SK-N-SH (cell line): ENCODE measurements around the gene BCLAF1. TPM values are rescaled to one million over a fixed set of nuclear protein-coding genes. Genes with fewer than 3 reads are reported as not detected.
A peak's percentile ranks its signal among the peaks of the same experiment; 100 is the strongest.

Experiments
- CTCF ChIA-PET: fragments of 300-600, 350-600 bp; formaldehyde crosslinking; extraction: SDS; loops from one replicate; lab custom pipeline; 2021; lab: Yijun Ruan, JAX
- POLR2A ChIA-PET: fragments of 350-600 bp; sonication (Branson Sonifier 250); formaldehyde crosslinking; extraction: SDS; loops from one replicate; lab custom pipeline; 2020; ENCODE audit warnings: antibody characterized with exemption, inconsistent platforms; lab: Yijun Ruan, JAX
- DNase-seq: peaks from one replicate; pipeline ENCODE4 v3.0.0; 2012
- H2AFZ ChIP-seq: fragments of 200-600 bp; sonication (generic); 2 replicates; pipeline ENCODE4 v1.8.1; 2016; ENCODE audit warnings: antibody characterized with exemption, mild to moderate bottlenecking, low read depth
- H3F3A ChIP-seq: fragments of 200-600 bp; sonication (generic); replicated peaks from 2 replicates; pipeline ENCODE3; 2016; ENCODE audit warnings: antibody characterized with exemption, mild to moderate bottlenecking; ENCODE audit not compliant: insufficient read depth
- H3K27ac ChIP-seq, 2 experiments: fragments of 200-500 bp in 1 of 2; fragments of 200-600 bp in 1 of 2; sonication (Bioruptor generic) in 1 of 2; sonication (generic), shearing (Covaris generic) in 1 of 2; 2 replicates each; pipeline versions ENCODE4 v1.5.1 to v1.6.1; 2014 to 2016; ENCODE audit warnings: low read depth in 2 of 2, inconsistent platforms in 1 of 2, low read length in 1 of 2, mild to moderate bottlenecking in 1 of 2, mixed read lengths in 1 of 2
- H3K27me3 ChIP-seq: fragments of 200-600 bp; sonication (generic), shearing (Covaris generic); 2 replicates; pipeline ENCODE4 v1.6.1; 2016; ENCODE audit warnings: mixed run types; ENCODE audit not compliant: insufficient read depth
- H3K36me3 ChIP-seq, 2 experiments: fragments of 200-500 bp in 1 of 2; fragments of 200-600 bp in 1 of 2; sonication (Bioruptor generic) in 1 of 2; sonication (generic) in 1 of 2; replicated peaks in 1 of 2; 2 replicates each; pipeline versions ENCODE3 to v1.5.1; 2014 to 2016; ENCODE audit warnings: low read length in 1 of 2, mild to moderate bottlenecking in 1 of 2; ENCODE audit not compliant: insufficient read depth in 2 of 2, control insufficient read depth in 1 of 2
- H3K4me1 ChIP-seq, 2 experiments: fragments of 200-500 bp in 1 of 2; fragments of 200-600 bp in 1 of 2; sonication (Bioruptor generic) in 1 of 2; sonication (generic), shearing (Covaris generic) in 1 of 2; 2 replicates each; pipeline versions ENCODE4 v1.5.1 to v1.6.1; 2014 to 2016; ENCODE audit warnings: low read depth in 1 of 2, low read length in 1 of 2, mixed run types in 1 of 2; ENCODE audit not compliant: insufficient read depth in 2 of 2, control insufficient read depth in 1 of 2
- H3K4me2 ChIP-seq: fragments of 200-600 bp; sonication (generic), shearing (Covaris generic); 2 replicates; pipeline ENCODE4 v1.6.1; 2017; ENCODE audit warnings: mixed run types
- H3K4me3 ChIP-seq, 2 experiments: fragments of 200-500 bp in 1 of 2; fragments of 200-600 bp in 1 of 2; sonication (Bioruptor generic) in 1 of 2; sonication (generic), shearing (Covaris generic) in 1 of 2; 2 replicates each; pipeline versions ENCODE4 v1.5.1 to v1.8.1; 2014 to 2016; ENCODE audit warnings: low read depth in 2 of 2, inconsistent platforms in 1 of 2, low read length in 1 of 2, mild to moderate bottlenecking in 1 of 2, mixed read lengths in 1 of 2, moderate library complexity in 1 of 2
- H3K79me2 ChIP-seq: fragments of 200-600 bp; sonication (generic); 2 replicates; pipeline ENCODE4 v1.8.1; 2017; ENCODE audit warnings: mild to moderate bottlenecking; ENCODE audit not compliant: insufficient read depth
- H3K9ac ChIP-seq: fragments of 200-600 bp; sonication (generic); 2 replicates; pipeline ENCODE4 v1.6.1; 2017; ENCODE audit warnings: mixed run types
- H3K9me2 ChIP-seq: fragments of 200-600 bp; sonication (generic); 2 replicates; pipeline ENCODE4 v1.6.1; 2017; ENCODE audit warnings: mixed run types
- H3K9me3 ChIP-seq: fragments of 200-600 bp; sonication (generic); 2 replicates; pipeline ENCODE4 v1.6.1; 2017; ENCODE audit warnings: mixed run types, mild to moderate bottlenecking, moderate library complexity
- H4K20me1 ChIP-seq: fragments of 200-600 bp; sonication (generic); 2 replicates; pipeline ENCODE4 v1.6.1; 2017; ENCODE audit warnings: mild to moderate bottlenecking, mixed run types; ENCODE audit not compliant: insufficient read depth
- CTCF ChIP-seq: fragments of 200-600 bp; sonication (generic); IDR thresholded peaks from 2 replicates; pipeline ENCODE4 v1.6.1; 2017; ENCODE audit warnings: antibody characterized with exemption, mild to moderate bottlenecking, moderate library complexity
- ELF1 ChIP-seq: IDR thresholded peaks from 2 replicates; pipeline ENCODE4 v1.4.0; 2012
- EP300 ChIP-seq, 2 experiments: IDR thresholded peaks; 2 replicates each; pipeline versions ENCODE4 v1.4.0 to v1.6.1; 2012; ENCODE audit warnings: borderline replicate concordance in 1 of 2, low read depth in 1 of 2, low read length in 1 of 2
- GABPA ChIP-seq: IDR thresholded peaks from 2 replicates; pipeline ENCODE4 v1.4.0; 2012; ENCODE audit warnings: low read depth, mild to moderate bottlenecking
- GATA2 ChIP-seq: sonication (generic); formaldehyde crosslinking; IDR thresholded peaks from 2 replicates; pipeline ENCODE4 v1.5.0; 2020; ENCODE audit warnings: mild to moderate bottlenecking, missing genetic modification reagents
- IRF3 ChIP-seq: fragments of 150-350 bp; IDR thresholded peaks from 2 replicates; pipeline ENCODE4 v1.6.1; 2016; ENCODE audit warnings: mild to moderate bottlenecking, low read depth, low read length
- MEF2A ChIP-seq: IDR thresholded peaks from 2 replicates; pipeline ENCODE4 v1.4.0; 2012; ENCODE audit warnings: low read depth, borderline replicate concordance
- MXI1 ChIP-seq: IDR thresholded peaks from 2 replicates; pipeline ENCODE4 v1.6.1; 2012; ENCODE audit warnings: mild to moderate bottlenecking, low read depth, low read length, improper control_type of control experiment
- NRF1 ChIP-seq: IDR thresholded peaks from 2 replicates; pipeline ENCODE4 v1.6.1; 2012; ENCODE audit warnings: low read depth, mild to moderate bottlenecking, low read length
- PBX3 ChIP-seq: IDR thresholded peaks from 2 replicates; pipeline ENCODE4; 2012
- POLR2AphosphoS5 ChIP-seq: IDR thresholded peaks from 2 replicates; pipeline ENCODE4 v1.6.1; 2012; ENCODE audit warnings: low read depth, low read length
- RFX5 ChIP-seq: IDR thresholded peaks from 2 replicates; pipeline ENCODE4 v1.6.1; 2012; ENCODE audit warnings: mild to moderate bottlenecking, improper control_type of control experiment, low read length
- RXRA ChIP-seq: IDR thresholded peaks from 2 replicates; pipeline ENCODE4 v1.4.0; 2012; ENCODE audit warnings: low read depth, mild to moderate bottlenecking, borderline replicate concordance
- SIN3A ChIP-seq: IDR thresholded peaks from 2 replicates; pipeline ENCODE4 v1.6.1; 2012; ENCODE audit warnings: low read depth, mild to moderate bottlenecking, low read length, moderate library complexity, borderline replicate concordance
- SMC3 ChIP-seq: IDR thresholded peaks from 2 replicates; pipeline ENCODE4 v1.6.1; 2012; ENCODE audit warnings: low read depth, low read length, improper control_type of control experiment
- TCF12 ChIP-seq: IDR thresholded peaks from 2 replicates; pipeline ENCODE4 v1.4.0; 2012
- TEAD4 ChIP-seq: IDR thresholded peaks from 2 replicates; pipeline ENCODE4 v1.4.0; 2012; ENCODE audit warnings: mild to moderate bottlenecking, borderline replicate concordance; ENCODE audit not compliant: insufficient read depth
- USF1 ChIP-seq: IDR thresholded peaks from 2 replicates; pipeline ENCODE4 v1.4.0; 2012; ENCODE audit warnings: low read depth, borderline replicate concordance
- USF2 ChIP-seq: fragments of 150-350 bp; IDR thresholded peaks from 2 replicates; pipeline ENCODE4 v1.6.1; 2017; ENCODE audit warnings: antibody characterized with exemption, low read length, low read depth, borderline replicate concordance
- YY1 ChIP-seq: IDR thresholded peaks from 2 replicates; pipeline ENCODE4 v1.4.0; 2012; ENCODE audit warnings: low read depth, mild to moderate bottlenecking
- WGBS: methylation state at CpG from one replicate; pipeline ENCODE4 v1.1.6; 2017; ENCODE audit warnings: low lambda C conversion rate; 5-methylcytosine and 5-hydroxymethylcytosine counted together
- polyA plus RNA-seq, 3 experiments: library from polyadenylated mRNA; depleted of rRNA; stranded (reverse); fragments of >200 nt; gene quantifications; 2 replicates each; pipeline ENCODE4 v1.2.3, GENCODE V29; 2012

Gene BCLAF1
- polyA plus RNA-seq, 1 of the 3 experiments (the other 2 are of a cell fraction) = 21.9 TPM

- no peak for TF ChIP-seq USF1
- TF ChIP-seq RXRA = no peak
- TF ChIP-seq POLR2AphosphoS5 = no peak
- TF ChIP-seq IRF3 = no peak
- TF ChIP-seq TEAD4 = no peak
- TF ChIP-seq MEF2A = no peak
- no peak for TF ChIP-seq SIN3A
- no peak for TF ChIP-seq ELF1
- no peak for TF ChIP-seq SMC3
- no peak for TF ChIP-seq NRF1
- TF ChIP-seq EP300 (IDR thresholded peaks at IDR 0.05; ENCODE audit: borderline replicate concordance in 1 of 2, low read depth in 1 of 2, low read length in 1 of 2) = no peak
- TF ChIP-seq TCF12 = no peak
- TF ChIP-seq GATA2 = no peak
- TF ChIP-seq CTCF = no peak
- no peak for TF ChIP-seq MXI1
- TF ChIP-seq PBX3 = no peak
- no peak for TF ChIP-seq RFX5
- no peak for TF ChIP-seq YY1
- TF ChIP-seq USF2 = no peak
- TF ChIP-seq GABPA = no peak
- POLR2A ChIA-PET = interaction anchor here (2.2 kb wide), 1 partner anchor 41 kb away, joined by 8 read pairs; the partner anchor contains the start of gene BCLAF1
- Histone ChIP-seq H3K9ac (peak overlapping the region; percentile 58; the same call in 1 of the 2 replicates), H3K9me2 (no peaks in the 10 kb centered on the region), H3K79me2 (peaks cover 31% of the 10 kb centered on the region; the same call in 1 of the 2 replicates), H3F3A (peaks cover 30% of the 10 kb centered on the region), H4K20me1 (no peaks in the 10 kb centered on the region), H2AFZ (peak overlapping the region; percentile 65), H3K4me2 (peak overlapping the region; percentile 80), H3K27ac (no peak overlapping the region), H3K36me3 (peaks cover 0 to 6% of the 10 kb centered on the region in 2 experiments), H3K4me1 (peaks cover 0 to 21% of the 10 kb centered on the region in 2 experiments; a peak in 2 of 4 replicates), H3K9me3 (no peaks in the 10 kb centered on the region), H3K27me3 (no peaks in the 10 kb centered on the region), H3K4me3 (peak overlapping the region; percentile 77 to 98)
- no peak for DNase-seq
- CTCF ChIA-PET = interaction anchor here (1.4 kb wide), 1 partner anchor 22 kb away, joined by 4 read pairs; no protein-coding TSS in a partner anchor
- 2% methylated on average over 6 of the region's 6 CpGs for WGBS
Observed at GRCh38 chr6:136249336-136249735, 40.3 kb downstream of the BCLAF1 start.
